ENCODE measurements around the gene R3HDM2.
"Not testable (repeated sequence)": the region's sequence is repeated elsewhere in the genome, so short reads cannot be mapped to it uniquely, and the experiment has no call there.

DNA sequence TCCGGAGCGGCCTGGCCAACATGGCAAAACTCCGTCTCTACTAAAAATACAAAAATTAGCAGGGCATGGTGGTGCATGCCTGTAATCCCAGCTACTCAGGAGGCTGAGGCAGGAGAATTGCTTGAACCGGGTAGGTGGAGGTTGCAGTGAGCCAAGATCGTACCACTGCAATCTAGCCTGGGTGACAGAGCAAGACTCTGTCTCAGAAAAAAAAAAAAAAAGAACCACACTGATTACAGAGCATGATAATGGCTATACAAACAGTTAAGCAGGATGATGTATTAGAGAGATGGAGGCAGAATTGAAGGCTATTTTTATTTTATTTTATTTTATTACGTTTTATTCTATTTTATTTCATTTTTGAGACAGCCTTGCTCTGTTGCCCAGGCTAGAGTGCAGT, 13.5 kb upstream of the R3HDM2 start:
- not testable (repeated sequence) for TF ChIP-seq ZNF180 (CRISPR knock-in tag; IDR thresholded peaks at IDR 0.05; ENCODE audit: borderline replicate concordance, low read depth); POLR2A (IDR thresholded peaks at IDR 0.05; ENCODE audit: insufficient read depth in 1 of 2, low read depth in 2 of 2, low read length in 2 of 2); REST (IDR thresholded peaks at IDR 0.05; ENCODE audit: borderline replicate concordance in 1 of 2, low read depth in 1 of 2, low read length in 2 of 2); CREB1 (IDR thresholded peaks at IDR 0.05); CREB1 (CRISPR knock-in tag; IDR thresholded peaks at IDR 0.05)
- TF ChIP-seq, protein P1, sequence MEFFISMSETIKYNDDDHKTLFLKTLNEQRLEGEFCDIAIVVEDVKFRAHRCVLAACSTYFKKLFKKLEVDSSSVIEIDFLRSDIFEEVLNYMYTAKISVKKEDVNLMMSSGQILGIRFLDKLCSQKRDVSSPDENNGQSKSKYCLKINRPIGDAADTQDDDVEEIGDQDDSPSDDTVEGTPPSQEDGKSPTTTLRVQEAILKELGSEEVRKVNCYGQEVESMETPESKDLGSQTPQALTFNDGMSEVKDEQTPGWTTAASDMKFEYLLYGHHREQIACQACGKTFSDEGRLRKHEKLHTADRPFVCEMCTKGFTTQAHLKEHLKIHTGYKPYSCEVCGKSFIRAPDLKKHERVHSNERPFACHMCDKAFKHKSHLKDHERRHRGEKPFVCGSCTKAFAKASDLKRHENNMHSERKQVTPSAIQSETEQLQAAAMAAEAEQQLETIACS (CRISPR knock-in tag; IDR thresholded peaks at IDR 0.05), result not testable (repeated sequence)
